ENCODE results near the gene CLIC2. TPM values are rescaled to one million over a fixed set of nuclear protein-coding genes. Genes with fewer than 3 reads are reported as not detected.

Gene CLIC2
- total RNA-seq, 2 experiments from 2014 or later = not detected

DNA sequence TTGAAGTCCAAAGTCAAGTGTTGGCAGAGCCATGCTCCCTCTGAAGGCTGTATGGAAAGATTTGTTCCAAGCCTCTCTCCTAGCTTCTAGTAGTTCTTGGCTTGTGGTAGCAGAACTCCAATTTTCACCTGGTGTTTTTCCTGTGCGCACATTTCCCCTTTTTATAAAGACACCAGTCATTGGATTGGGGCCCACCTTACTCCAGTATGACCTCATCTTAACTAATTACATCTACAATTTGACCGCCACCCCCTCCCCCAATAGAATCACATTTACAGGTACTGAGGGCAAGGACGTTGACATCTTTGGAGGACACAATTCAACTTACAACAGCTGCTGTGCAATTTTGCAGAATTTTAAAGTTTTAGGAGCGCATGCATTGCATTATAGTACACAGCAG is 86.9 kb downstream of the CLIC2 start:
- H3K4me2 ChIP-seq (ENCODE audit: low read length) = no peak overlapping the region
- intact Hi-C loops (cut with micrococcal nuclease; ENCODE audit: unreplicated experiment) = no loop called here
- TF ChIP-seq EZH2phosphoT487 (IDR thresholded peaks at IDR 0.05; ENCODE audit: borderline replicate concordance, low read depth, low read length) = no peak
- TF ChIP-seq, protein P1, sequence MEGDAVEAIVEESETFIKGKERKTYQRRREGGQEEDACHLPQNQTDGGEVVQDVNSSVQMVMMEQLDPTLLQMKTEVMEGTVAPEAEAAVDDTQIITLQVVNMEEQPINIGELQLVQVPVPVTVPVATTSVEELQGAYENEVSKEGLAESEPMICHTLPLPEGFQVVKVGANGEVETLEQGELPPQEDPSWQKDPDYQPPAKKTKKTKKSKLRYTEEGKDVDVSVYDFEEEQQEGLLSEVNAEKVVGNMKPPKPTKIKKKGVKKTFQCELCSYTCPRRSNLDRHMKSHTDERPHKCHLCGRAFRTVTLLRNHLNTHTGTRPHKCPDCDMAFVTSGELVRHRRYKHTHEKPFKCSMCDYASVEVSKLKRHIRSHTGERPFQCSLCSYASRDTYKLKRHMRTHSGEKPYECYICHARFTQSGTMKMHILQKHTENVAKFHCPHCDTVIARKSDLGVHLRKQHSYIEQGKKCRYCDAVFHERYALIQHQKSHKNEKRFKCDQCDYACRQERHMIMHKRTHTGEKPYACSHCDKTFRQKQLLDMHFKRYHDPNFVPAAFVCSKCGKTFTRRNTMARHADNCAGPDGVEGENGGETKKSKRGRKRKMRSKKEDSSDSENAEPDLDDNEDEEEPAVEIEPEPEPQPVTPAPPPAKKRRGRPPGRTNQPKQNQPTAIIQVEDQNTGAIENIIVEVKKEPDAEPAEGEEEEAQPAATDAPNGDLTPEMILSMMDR (conservative IDR thresholded peaks at IDR 0.05; ENCODE audit: low read length) = no peak
- no peaks in the 10 kb centered on the region for H4K20me1 ChIP-seq (ENCODE audit: insufficient read depth, low read length)
- no peak overlapping the region for H3K4me3 ChIP-seq (ENCODE audit: low read depth, low read length, poor library complexity, severe bottlenecking)
- DNase-seq (ENCODE audit: low spot score) = no peak
- no peaks in the 10 kb centered on the region for H3K4me1 ChIP-seq (ENCODE audit: insufficient read depth, low read length, poor library complexity, severe bottlenecking)
- no peak overlapping the region for H2AFZ ChIP-seq (ENCODE audit: low read length)
- H3K36me3 ChIP-seq (ENCODE audit: insufficient read depth, low read length) = no peaks in the 10 kb centered on the region
- H3K9me2 ChIP-seq (ENCODE audit: insufficient read depth, low read length) = no peaks in the 10 kb centered on the region
- POLR2A ChIA-PET = no interaction called here
- no peaks in the 10 kb centered on the region for H3K9me3 ChIP-seq (ENCODE audit: low read length)
- H3K27ac ChIP-seq (ENCODE audit: low read depth, low read length, poor library complexity, severe bottlenecking) = no peak overlapping the region
- no peaks in the 10 kb centered on the region for H3K79me2 ChIP-seq (ENCODE audit: insufficient read depth, low read depth, low read length)
- no TSS peak for BruUV-seq (replicated peaks)
- CTCF ChIA-PET (ENCODE audit: unreplicated experiment) = no interaction called here

DNA sequence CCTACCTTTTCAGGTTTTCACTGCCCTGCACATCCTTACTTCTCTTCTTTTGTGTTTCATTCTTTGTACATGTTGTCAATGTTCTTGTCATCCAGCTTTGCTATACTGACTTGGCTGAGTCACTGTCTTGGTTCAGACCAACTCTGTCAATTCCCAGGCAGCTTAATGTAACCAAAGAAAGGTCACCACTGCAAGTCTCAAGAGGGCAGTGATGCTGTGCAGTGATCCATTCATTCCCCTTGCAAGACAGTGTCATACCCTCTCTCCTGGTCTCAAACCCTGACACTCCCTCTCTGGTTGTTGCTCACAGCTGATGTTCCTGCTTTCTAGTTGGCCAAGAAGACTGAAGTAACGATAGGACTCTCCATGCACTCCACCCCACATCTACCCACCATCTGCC is 87.7 kb downstream of the CLIC2 start:
- H3K9me3 ChIP-seq (ENCODE audit: low read length) = no peaks in the 10 kb centered on the region
- TF ChIP-seq, protein P1 (conservative IDR thresholded peaks at IDR 0.05; ENCODE audit: low read length) = no peak
- TF ChIP-seq EZH2phosphoT487 (IDR thresholded peaks at IDR 0.05; ENCODE audit: borderline replicate concordance, low read depth, low read length) = no peak

DNA sequence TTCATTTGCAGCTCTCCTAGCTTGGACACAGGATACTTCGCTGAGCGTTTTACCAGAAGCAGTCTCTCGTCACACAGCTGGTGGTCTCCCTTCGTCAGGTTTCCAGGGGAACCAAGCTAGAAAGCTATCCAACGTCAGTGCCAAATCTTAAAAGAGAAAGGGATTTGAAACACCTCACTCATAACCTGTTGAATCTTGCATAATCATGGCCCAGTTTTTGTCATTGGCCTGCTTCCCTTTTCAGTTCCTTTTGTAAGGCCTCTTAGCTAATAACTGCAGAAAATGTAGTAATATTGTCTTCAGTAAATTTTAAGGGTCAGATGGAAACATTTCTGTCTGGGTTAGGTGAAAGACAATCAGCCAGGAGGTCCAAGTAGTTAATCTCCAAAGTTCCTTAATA is 92.1 kb downstream of the CLIC2 start:
- CTCF ChIA-PET (ENCODE audit: unreplicated experiment) = no interaction called here
- no peaks in the 10 kb centered on the region for H3K9me3 ChIP-seq (ENCODE audit: low read length)
- H3K9me2 ChIP-seq (ENCODE audit: insufficient read depth, low read length) = no peaks in the 10 kb centered on the region
- DNase-seq (ENCODE audit: low spot score) = no peak
- BruUV-seq (replicated peaks) = no TSS peak
- H2AFZ ChIP-seq (ENCODE audit: low read length) = no peak overlapping the region
- TF ChIP-seq, protein P1 (conservative IDR thresholded peaks at IDR 0.05; ENCODE audit: low read length) = no peak
- TF ChIP-seq EZH2phosphoT487 (IDR thresholded peaks at IDR 0.05; ENCODE audit: borderline replicate concordance, low read depth, low read length) = no peak
- no peaks in the 10 kb centered on the region for H4K20me1 ChIP-seq (ENCODE audit: insufficient read depth, low read length)
- H3K36me3 ChIP-seq (ENCODE audit: insufficient read depth, low read length) = peaks cover 31% of the 10 kb centered on the region
- intact Hi-C loops (cut with micrococcal nuclease; ENCODE audit: unreplicated experiment) = no loop called here
- H3K4me2 ChIP-seq (ENCODE audit: low read length) = no peak overlapping the region
- no peak overlapping the region for H3K4me3 ChIP-seq (ENCODE audit: low read depth, low read length, poor library complexity, severe bottlenecking)
- H3K27ac ChIP-seq (ENCODE audit: low read depth, low read length, poor library complexity, severe bottlenecking) = no peak overlapping the region
- POLR2A ChIA-PET = no interaction called here
- no peaks in the 10 kb centered on the region for H3K4me1 ChIP-seq (ENCODE audit: insufficient read depth, low read length, poor library complexity, severe bottlenecking)
- no peaks in the 10 kb centered on the region for H3K79me2 ChIP-seq (ENCODE audit: insufficient read depth, low read depth, low read length)

More for the DNA sequence above, 87.7 kb downstream of the CLIC2 start:
- Histone ChIP-seq H3K79me2 (ENCODE audit: insufficient read depth, low read depth, low read length) (no peaks in the 10 kb centered on the region), H3K4me3 (ENCODE audit: low read depth, low read length, poor library complexity, severe bottlenecking) (no peak overlapping the region), H3K4me1 (ENCODE audit: insufficient read depth, low read length, poor library complexity, severe bottlenecking) (no peaks in the 10 kb centered on the region), H3K27ac (ENCODE audit: low read depth, low read length, poor library complexity, severe bottlenecking) (no peak overlapping the region), H4K20me1 (ENCODE audit: insufficient read depth, low read length) (no peaks in the 10 kb centered on the region), H3K36me3 (ENCODE audit: insufficient read depth, low read length) (no peaks in the 10 kb centered on the region), H2AFZ (ENCODE audit: low read length) (no peak overlapping the region), H3K4me2 (ENCODE audit: low read length) (no peak overlapping the region), H3K9me2 (ENCODE audit: insufficient read depth, low read length) (no peaks in the 10 kb centered on the region)
- POLR2A ChIA-PET = no interaction called here
- CTCF ChIA-PET (ENCODE audit: unreplicated experiment) = no interaction called here
- no peak for DNase-seq (ENCODE audit: low spot score)
- intact Hi-C loops (cut with micrococcal nuclease; ENCODE audit: unreplicated experiment) = no loop called here
- no TSS peak for BruUV-seq (replicated peaks)
